GM21529 (cell line): Measurements from ENCODE around the gene AGO1.
"Not testable (repeated sequence)": the region's sequence is repeated elsewhere in the genome, so short reads cannot be mapped to it uniquely, and the experiment has no call there.

ENCODE experiments used
- ATAC-seq: cut with Tn5 transposase; IDR thresholded peaks from one replicate; pipeline ENCODE4 v1.9.1; 2021; ENCODE audit not compliant: unreplicated experiment

AGO1 gene

DNA sequence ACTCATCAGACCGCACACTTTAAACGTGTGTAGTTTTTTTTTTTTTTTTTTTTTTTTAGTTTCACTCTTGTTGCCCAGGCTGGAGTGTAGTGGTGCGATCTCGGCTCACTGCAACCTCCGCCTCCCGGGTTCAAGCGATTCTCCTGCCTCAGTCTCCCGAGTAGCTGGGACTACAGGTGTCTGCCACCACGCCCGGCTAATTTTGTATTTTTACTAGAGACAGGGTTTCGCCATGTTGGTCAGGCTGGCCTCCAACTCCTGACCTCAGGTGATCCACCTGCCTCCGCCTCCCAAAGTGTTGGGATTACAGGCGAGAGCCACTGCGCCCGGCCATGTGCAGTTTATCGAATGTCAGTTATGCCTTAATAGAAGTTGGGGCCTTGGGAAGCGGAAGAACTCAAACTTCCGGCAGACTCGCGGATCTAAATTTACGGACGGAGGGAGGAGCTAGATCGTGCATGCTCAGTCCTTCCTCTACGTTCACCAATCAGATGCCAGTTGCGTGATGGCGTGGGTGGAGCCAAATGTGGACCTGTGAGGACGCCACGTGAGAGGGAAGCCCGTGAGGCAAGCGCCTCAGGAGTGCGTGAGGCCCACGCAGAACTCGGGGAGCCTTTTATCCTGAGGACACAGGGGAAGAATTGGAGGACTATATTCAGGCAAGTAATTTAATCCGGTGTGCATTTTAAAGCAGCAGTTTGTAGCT, 13.6 kb upstream of the AGO1 start:
- not testable (repeated sequence) for ATAC-seq

DNA sequence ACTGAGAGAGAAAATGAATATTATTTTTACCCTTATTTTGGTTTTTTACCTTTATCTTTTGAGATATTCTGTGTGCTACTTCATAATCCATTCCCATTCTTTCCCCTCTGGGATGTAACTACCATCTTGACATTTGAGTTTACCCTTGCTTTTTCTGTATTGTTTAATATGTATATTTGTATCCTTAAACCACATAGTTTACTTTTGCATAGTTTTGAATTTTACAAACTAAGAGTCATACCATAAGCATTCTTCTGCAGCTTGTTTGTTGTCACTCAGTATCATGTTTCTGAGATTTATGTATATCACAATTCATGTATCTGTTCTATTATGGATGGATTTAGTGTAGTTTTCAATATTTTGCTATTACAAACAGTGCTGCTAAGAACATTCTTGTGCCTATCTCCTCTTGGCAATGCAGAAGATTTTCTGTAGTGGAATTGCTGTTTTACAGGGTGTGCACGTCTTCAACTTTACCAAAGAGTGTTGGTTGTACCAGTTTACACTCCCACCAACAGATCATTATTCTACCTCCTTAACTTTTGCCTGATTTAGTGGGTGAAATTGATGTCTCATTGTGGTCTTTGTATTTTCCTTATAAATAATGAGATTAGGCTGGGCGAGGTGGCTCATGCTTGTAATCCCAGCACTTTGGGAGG, 12.2 kb upstream of the AGO1 start:
- no peak for ATAC-seq

DNA sequence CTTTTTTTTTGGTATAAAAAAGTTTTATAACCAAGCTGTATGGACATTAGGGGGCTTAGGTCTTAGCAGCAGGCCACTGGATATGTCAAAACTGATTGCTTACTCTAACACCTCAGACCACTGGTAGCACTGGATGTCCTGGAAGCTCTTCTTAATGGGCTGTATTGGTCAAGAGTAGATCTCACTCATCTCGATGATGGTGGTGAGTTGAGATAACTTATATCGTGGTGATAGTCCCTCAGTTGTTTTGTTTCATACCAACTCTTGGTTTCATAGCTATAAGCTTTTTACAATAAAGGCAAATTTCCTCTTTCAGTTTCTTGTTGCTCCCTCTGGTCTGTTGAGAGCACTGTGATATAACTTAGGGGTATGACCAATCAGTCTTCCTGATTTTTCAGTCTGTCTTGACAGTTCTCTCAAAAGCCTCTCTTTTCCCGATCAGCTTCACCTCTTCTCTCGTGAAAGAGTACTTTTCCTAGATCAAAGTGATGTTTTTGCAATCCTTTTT, 9.7 kb upstream of the AGO1 start:
- ATAC-seq: no peak

DNA sequence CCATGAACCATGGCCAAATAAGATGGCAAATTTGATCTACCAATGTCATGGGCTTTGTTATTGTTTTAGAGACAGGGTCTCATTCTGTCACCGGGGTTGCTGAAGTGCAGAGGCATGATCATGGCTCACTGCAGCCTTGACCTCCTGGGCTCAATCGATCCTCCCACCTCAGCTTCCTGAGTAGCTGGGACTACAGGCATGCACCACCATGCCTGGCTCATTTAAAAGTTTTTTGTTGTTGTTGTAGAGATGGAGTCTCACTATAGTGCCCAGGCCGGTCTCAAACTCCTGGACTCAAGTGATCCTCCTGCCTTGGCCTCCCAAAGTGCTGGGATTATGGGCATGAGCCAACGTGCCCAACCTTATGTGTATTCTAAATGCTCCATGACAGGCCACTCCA, 8.9 kb upstream of the AGO1 start:
- not testable (repeated sequence) for ATAC-seq

DNA sequence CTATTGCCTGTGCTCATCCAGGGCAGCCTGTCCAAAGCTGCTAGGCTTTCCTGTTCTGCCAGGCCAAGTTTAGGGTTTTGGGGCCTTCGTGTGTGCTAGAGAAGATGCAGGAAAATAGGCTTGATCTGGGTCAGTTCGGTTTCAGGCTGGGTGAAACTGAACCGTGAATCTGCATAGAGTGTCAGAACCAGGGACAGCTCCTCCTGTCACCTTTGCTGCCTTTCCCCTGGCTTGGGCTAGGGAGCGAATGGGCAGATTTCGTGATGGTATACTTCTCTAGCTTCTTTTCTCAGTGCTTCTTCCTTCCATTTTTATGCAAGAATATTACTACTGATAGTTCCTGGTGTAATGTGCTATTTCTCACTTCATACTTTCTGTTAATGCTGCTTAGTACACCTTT, 6.0 kb upstream of the AGO1 start:
- ATAC-seq: no peak

DNA sequence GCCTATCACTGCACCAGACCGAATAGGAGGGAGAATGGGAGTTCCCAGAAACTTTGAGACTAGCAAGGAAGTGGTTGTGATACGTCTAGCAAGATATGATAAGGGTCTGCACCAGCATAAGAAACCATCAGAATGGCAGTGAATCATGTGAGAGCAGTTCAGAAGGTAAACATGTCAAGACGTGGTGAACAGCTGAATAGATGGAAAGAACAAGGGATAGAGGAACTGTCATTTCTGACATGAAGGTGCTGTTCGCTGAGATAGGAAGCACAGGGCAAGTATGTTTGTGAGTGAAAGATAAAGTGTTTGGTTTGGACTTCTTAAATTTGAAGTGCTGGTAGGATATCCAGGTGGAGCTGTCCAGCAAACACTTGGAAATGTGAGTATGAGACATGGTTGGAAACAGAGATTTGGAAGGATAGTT, 1.1 kb upstream of the AGO1 start:
- ATAC-seq: no peak

DNA sequence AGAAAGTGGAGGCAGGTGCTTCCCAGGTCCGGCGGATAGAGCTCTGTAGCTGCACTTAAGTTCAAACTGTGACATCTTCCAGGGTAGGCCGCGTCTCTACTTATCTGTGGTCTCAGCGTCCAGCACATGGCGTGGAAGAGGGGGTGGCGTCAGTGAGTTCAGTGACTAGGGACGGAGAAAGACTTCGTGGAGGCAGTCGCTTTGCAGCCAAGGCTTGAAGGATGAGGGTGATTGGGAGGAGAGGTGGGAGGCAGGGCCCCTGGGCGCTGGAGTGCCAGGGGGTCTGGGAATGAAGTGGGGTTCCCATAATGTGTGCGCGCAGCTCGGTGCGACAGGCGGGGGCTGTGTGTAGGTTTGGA, 444 bp upstream of the AGO1 start:
- no peak for ATAC-seq

DNA sequence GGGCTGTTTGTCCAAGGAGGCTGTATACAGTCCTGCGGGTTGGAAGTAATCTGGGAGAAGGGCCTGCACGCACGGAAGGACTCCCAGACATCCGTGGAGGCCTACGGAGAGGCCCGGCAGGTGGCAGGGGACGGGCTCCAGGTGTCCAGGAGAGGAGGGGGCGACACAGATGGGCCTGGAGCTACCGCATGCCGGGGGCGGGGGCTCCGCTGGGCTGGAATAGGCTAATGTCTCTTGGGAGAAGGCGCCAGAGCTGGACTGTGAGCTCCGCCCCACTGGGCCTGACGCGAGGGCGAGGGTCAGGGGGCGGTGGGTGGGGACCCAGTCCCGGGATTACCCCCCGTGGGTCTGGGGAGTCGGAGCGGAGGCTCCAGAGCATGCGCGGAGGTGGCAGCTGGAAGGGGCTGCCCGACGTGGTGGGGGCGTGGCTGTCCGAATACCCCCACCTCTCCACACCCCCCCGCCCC, 659 bp downstream of the AGO1 start:
- peak; percentile 11 for ATAC-seq

DNA sequence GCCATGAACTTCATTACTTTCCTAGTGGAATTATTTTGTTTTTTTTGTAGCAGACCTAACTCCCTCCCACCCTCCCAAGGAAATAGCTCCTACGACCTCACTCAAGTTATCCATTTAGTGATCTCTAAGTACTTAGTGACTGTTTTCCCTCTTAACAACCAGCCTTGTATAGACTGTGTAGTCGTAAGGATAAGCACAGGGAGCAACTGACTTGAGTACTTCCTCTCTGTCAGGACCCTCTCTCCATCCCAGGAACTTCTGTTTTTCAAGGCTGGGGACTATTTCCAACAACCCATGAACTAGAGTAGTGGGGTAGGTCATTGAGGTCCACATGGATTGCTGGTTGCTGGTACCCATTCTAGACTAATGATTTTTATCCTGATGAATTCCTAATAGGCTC, 1.9 kb downstream of the AGO1 start:
- ATAC-seq: no peak

DNA sequence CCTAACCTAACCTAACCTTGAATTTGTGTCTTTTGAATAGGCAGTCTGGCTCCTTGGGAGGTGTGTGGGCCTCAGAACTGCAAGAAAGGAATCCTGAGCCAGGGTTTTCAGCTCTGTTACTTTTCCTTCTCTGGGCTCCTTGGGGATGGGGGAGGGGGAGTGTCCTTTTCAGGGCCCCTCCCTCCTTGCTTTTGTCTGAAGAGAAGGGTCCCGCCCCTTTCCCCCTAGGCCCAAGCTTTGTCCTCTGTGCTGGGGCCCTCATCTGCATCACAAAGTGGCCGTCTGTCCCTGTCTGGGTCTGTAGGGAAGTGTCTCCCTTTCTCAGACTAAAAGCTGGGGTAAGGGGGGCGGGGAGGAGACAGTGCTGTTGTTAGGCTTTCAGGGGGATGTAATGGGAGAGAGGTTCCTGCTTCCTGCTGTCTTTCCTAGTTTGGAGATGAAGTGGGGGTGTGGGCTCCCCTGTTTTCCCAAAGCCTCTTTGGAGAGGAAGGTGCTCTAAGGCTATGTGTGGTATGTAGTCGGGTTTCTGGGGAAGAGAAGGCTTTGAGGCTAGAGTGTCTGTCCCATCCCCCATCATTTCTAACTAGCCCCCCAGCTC, 3.1 kb downstream of the AGO1 start:
- ATAC-seq: no peak

DNA sequence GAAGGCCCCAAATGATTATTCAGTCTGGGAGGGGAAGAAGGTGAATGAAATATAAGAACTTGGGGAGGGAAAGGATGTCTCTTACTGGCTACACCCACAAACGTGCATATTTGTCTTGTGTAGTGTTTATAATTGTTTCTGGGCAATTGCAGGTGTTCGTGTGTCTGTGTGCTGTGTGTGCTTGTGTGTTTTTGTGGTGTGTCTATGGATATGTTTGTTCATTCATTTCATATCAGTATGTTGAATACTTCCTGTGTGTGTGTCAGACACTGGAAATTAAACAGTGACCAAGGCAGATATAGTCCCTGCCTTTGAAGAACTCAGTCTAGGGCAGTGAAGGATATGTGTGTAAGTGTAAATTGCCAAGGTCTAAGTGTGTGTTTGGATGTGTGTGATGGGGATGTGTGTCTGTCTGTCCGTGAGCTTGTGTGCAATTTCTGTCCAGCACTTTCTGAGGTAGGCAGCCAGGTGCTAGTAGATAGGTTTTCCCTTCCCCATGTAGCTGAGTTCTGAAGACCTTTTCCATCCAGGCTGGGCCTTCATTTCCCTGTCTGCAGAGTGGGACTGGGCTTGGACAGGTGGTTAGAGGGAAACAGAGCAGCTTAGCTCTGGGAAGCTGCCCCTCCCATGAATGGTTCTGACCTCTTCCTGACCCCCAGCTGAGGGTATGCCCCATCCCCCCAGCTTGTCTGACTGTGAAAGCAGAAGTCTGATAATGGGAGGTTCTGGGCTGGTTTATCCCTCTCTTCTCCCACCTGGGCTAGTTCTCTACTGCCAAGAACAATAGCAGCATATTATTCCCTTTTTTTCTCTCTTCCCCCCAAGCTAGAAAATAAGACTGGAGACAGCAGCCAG, 3.8 kb downstream of the AGO1 start:
- ATAC-seq: no peak

DNA sequence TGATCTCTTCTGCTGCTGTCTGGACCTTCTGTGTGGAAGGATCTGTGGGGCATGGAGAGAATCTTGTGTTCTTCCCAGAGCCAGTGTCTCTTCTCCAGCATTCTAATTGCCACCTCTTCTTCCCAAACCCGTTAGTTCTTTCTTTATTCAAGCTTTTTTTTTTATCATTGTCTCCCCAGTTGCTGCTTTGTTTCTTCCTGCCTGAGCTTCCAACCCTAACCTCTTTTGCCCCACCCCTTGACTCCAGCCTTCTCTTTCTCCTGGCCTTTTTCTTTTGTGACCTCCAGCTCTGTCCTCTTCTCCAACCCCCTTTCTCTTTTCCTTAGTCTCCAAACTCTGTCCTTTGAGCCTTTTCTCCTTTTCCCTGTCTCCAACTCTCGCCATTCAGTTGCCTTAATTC, 4.5 kb downstream of the AGO1 start:
- ATAC-seq: no peak

DNA sequence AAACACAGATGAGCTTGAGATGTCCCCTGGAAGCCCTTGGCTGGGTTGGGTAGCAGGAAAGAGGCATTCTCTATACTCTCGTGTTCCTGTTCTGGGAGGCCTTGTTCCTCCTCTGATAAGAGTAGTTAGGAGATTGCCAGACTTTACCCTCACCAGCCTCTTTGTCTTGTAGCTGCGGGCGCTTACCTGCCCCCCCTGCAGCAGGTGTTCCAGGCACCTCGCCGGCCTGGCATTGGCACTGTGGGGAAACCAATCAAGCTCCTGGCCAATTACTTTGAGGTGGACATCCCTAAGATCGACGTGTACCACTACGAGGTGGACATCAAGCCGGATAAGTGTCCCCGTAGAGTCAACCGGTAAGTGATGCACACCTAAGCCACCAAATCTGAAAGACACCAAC, 5.2 kb downstream of the AGO1 start:
- ATAC-seq: no peak

DNA sequence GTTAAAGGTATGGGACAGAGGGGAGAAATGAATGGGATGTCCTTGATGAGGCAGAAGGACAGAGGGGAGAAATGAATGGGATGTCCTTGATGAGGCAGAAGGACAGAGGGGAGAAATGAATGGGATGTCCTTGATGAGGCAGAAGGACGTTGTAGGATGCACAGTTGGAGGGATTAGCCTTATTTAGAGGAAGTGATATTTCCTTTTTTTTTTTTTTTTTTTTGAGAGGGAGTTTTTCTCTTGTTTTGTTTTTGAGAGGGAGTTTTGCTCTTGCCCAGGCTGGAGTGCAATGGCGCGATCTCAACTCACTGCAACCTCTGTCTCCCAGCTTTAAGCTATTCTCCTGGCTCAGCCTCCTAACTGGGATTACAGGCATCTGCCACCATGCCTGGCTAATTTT, 6.0 kb downstream of the AGO1 start:
- not testable (repeated sequence) for ATAC-seq

DNA sequence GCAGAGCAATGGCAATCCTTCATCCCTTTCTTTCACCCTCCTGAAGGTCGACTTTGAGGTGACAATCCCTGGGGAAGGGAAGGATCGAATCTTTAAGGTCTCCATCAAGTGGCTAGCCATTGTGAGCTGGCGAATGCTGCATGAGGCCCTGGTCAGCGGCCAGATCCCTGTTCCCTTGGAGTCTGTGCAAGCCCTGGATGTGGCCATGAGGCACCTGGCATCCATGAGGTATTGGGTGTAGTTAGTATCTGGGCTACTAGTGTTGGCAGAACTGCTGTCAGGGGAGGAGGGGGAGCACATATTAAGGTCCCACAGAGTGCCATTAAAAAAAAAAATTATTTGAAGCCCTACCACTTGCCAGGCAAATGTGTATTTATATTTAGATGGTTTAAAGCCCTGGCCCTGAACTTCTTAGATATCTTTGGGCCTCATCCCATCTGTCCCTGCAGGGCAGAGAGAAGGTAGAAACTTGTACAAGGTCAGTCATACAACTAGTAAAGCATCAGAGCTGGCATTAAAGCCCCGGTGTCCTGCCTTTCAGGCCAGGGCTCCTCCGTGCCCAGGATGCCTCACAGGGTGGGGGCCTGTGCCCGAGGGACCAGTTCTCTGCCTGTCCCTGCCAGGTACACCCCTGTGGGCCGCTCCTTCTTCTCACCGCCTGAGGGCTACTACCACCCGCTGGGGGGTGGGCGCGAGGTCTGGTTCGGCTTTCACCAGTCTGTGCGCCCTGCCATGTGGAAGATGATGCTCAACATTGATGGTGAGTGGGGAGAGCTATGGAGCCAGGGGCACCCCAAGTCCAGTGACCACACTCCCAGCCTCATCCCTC, 10.3 kb downstream of the AGO1 start:
- ATAC-seq: no peak

DNA sequence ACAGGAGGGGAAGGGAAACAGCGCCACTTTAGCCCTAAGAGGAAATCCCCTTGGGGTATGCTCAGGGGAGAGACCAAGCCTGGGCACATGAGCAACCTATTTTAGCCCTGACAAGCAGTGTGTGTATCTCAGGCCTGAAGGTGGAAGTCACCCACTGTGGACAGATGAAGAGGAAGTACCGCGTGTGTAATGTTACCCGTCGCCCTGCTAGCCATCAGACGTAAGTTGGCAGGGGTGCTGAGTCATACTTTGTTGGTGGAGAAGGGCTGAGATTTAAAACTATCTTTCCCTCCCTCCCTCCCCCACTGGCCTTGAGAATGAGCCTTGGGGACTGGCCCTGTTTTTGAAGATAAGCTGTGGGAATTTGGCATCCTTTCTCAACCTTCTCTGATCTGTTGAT, 11.2 kb downstream of the AGO1 start:
- peak; percentile 52 for ATAC-seq

DNA sequence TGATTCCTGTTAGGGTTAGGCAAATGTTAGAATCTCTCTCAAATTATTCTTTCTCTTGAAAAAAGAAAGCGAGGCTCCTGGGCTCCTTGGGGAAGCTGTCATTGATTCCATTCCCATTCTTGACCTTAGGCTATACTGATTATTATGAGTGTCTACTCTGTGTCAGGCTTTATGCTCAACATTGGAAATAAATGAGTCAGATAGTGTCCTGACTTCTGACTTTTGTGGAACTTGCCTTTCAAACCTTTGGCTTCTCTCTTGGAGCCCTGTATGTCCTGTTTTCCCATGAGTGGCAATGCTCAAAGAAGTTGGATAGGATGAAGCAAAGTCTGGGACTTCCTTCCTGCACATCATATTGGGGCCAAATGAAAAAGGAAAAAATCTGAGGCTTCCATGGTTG, 11.6 kb downstream of the AGO1 start:
- ATAC-seq: no peak

DNA sequence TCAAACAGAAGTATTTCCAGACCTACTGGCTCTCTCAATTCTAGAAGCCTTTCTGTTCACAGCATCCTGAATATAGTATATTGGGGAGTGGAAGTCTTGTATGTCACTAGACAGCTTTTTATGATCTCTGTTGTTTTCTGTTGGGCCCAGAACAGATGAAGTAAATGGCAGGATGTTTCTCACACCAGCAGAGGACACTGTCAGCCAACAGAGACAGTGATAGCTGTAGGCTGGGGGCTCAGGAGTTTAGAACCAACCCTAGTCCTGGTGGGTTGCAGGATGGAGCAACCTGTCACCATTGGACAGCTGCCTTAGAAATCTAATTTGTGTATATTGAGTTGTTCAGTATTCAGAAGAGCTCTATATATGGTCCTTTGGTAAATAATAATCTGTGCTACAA, 16.9 kb downstream of the AGO1 start:
- no peak for ATAC-seq

DNA sequence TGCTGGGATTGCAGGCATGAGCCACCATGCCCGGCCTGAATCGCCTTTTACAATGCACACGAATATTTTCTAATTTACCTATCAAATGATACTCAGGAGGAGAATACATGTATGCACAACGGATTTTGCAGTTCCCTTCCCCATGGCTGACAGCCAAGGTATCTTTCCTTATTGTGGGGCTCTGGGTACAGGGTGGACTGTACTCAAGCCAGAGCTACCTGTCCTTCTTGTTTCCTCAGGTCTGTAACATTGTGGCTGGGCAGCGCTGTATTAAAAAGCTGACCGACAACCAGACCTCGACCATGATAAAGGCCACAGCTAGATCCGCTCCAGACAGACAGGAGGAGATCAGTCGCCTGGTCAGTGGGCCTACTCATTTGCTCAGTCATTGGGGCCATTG, 18.2 kb downstream of the AGO1 start:
- ATAC-seq: no peak

DNA sequence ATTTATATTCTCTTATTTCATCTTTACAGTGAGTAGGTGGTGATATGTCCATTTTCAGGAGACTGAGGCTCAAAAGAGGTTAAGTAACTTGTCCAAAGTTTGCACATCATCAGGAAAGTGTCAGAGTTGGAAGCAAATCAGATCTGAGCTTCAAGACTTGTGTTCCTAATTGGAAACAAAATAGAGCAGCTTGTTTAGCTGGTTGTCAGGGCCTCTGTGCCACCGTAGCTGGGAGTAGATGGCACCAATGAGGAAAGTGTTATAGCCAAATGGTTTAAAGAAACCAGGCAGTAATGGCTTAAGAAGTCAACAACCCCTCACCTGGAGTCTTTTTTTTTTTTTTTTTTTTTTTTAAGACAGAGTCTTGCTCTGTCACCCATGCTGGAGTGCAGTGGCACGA, 19.7 kb downstream of the AGO1 start:
- no peak for ATAC-seq

DNA sequence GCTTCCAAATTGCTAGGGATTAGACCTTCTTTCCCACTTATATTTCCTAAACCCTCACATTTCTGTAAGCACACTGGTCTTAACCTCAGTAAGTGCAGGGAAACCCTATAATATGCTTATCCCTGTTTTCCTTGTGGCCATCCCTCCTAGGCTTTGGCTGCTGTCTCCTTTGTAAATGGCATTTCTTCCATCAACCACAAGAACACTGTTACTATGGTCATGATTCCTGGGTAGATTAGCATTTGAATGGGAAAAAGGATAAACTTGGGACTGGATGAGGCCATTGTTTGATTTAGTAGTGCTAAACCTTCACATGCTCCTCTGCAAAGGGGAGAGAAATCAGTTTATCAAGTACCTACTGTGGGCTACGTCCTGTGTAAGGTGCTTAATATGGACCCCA, 31.7 kb downstream of the AGO1 start:
- no peak for ATAC-seq
